ENCODE data around the gene ADCY5.

ADCY5 gene

GRCh38 chr3:123447749-123448517, 957 bp downstream of the ADCY5 start:
- no peak for TF ChIP-seq ZNF274 (IDR thresholded peaks at IDR 0.05; ENCODE audit: low read depth, low read length)
- peak overlapping the region; percentile 16; the same call in 1 of the 2 replicates for H3K4me3 ChIP-seq (ENCODE audit: low read length)

- no peak for TF ChIP-seq ZNF274 (IDR thresholded peaks at IDR 0.05; ENCODE audit: low read depth, low read length)
Observed at GRCh38 chr3:123447416-123447748, 1.5 kb downstream of the ADCY5 start.

DNA sequence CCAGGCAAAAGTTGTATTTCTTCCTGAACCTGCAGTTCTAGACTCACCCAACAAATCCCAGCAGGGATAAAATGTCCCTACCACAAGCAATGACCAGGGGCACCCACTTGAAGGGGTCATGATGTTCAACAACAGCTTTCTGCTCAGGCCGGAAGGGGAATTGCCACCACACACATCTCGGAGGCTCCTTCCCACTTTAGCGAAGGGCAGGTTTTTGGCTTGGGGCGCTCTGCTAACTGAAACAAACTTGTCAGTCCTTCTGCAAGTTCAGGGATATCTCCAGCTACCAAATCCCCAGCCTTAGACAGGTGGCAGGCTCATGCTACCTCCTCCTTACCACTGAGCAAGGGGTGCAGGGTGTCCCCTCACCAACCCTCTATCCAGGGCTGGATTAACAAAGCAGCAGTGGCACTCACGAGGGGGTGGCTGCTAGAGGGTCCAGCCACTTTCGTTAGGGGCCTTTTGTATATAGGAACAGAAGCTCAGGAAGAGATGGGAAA, 2.2 kb downstream of the ADCY5 start:
- H3K4me3 ChIP-seq (ENCODE audit: low read length), result no peak overlapping the region
- no peak for TF ChIP-seq ZNF274 (IDR thresholded peaks at IDR 0.05; ENCODE audit: low read depth, low read length)

More at GRCh38 chr3:123447416-123447748, 1.5 kb downstream of the ADCY5 start:
- no peak overlapping the region for H3K4me3 ChIP-seq (ENCODE audit: low read length)

GRCh38 chr3:123446210-123446609, 2.7 kb downstream of the ADCY5 start:
- no peak overlapping the region for H3K4me3 ChIP-seq (ENCODE audit: low read length)
- no peak for TF ChIP-seq ZNF274 (IDR thresholded peaks at IDR 0.05; ENCODE audit: low read depth, low read length)

DNA sequence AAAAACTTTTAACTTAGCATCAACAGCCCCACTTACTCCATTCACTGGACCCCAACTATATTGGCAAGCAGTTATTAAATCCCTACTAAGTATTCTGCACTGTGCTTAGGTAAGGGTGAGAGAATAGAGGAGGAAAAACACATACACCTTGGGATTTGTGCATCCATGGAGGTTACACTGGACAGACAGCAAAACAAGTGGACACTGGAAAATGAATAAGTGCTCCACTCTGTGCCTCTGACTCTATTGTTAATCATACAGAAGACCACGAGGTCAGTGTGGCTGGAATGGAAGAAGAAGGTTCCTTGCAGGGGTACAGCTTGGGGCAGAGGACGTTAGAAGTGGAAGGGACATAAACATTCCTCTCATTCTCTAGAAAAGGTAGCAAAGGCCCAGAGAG, 3.2 kb downstream of the ADCY5 start:
- TF ChIP-seq ZNF274 (IDR thresholded peaks at IDR 0.05; ENCODE audit: low read depth, low read length), result no peak
- no peak overlapping the region for H3K4me3 ChIP-seq (ENCODE audit: low read length)

- no peak for TF ChIP-seq ZNF274 (IDR thresholded peaks at IDR 0.05; ENCODE audit: low read depth, low read length)
- no peak overlapping the region for H3K4me3 ChIP-seq (ENCODE audit: low read length)
Observed at GRCh38 chr3:123444744-123445143, 4.1 kb downstream of the ADCY5 start.

DNA sequence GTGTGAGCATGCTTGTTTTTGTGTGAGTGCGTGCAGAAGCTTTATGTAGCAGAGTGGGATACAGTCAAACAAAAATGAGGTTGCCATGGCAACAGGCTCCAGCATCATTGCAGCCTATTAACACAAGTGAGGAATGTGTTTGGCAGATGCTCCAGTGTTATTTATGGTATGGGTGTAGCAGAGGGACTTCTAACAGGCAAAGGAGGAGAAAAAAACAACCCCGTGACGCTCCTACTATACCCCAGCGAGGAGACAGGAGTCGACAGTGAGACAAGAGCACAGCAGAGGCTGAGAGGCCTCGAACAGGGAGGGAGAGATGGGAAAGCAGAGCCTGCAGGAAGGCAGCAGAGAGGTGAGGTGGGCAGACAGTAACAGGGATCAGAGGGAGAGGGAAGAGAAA, 4.9 kb downstream of the ADCY5 start:
- no peak for TF ChIP-seq ZNF274 (IDR thresholded peaks at IDR 0.05; ENCODE audit: low read depth, low read length)
- H3K4me3 ChIP-seq (ENCODE audit: low read length), result no peak overlapping the region

GRCh38 chr3:123442908-123443307, 6.0 kb downstream of the ADCY5 start:
- H3K4me3 ChIP-seq (ENCODE audit: low read length), result no peak overlapping the region
- TF ChIP-seq ZNF274 (IDR thresholded peaks at IDR 0.05; ENCODE audit: low read depth, low read length), result no peak

- H3K4me3 ChIP-seq (ENCODE audit: low read length), result no peak overlapping the region
- TF ChIP-seq ZNF274 (IDR thresholded peaks at IDR 0.05; ENCODE audit: low read depth, low read length), result no peak
Observed at GRCh38 chr3:123442125-123442524, 6.8 kb downstream of the ADCY5 start.

GRCh38 chr3:123439806-123440580, 8.9 kb downstream of the ADCY5 start:
- TF ChIP-seq ZNF274 (IDR thresholded peaks at IDR 0.05; ENCODE audit: low read depth, low read length), result no peak
- no peak overlapping the region for H3K4me3 ChIP-seq (ENCODE audit: low read length)

DNA sequence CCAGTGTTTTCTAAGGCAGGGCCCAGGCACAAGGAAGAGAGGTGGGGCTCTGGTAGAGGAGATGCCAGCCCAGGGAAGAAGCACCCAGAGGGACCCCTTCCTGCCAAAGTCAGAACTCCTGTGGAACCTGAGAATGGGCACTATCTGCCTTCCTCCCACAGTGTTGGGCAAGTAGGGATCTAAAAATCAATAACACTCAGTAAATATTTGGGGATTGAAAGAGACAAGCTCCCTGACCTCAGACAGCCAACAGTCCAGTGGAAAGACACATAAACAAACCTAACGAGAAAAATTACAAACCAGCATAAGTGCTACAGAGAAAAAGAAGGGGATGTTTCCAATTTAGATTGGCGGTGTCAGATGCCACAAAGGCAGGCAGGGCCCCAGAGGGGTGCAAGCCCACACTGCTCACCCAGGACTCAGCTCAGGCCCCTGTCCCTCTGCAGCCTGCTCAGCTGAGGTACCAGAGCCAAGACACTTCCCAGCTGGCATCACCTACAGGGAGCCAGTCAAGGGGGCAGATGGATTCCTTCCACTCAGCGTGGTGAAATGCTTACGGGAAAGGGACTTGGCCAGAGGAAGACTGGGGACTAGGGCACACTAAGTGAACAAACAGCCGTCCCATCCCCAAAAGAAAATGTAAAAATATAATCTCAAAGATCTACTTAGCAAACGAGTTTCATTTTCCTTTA, 15.9 kb downstream of the ADCY5 start:
- no peak for TF ChIP-seq ZNF274 (IDR thresholded peaks at IDR 0.05; ENCODE audit: low read depth, low read length)
- H3K4me3 ChIP-seq (ENCODE audit: low read length), result no peak overlapping the region

- no peak overlapping the region for H3K4me3 ChIP-seq (ENCODE audit: low read length)
- no peak for TF ChIP-seq ZNF274 (IDR thresholded peaks at IDR 0.05; ENCODE audit: low read depth, low read length)
Observed at GRCh38 chr3:123431658-123432324, 17.1 kb downstream of the ADCY5 start.

DNA sequence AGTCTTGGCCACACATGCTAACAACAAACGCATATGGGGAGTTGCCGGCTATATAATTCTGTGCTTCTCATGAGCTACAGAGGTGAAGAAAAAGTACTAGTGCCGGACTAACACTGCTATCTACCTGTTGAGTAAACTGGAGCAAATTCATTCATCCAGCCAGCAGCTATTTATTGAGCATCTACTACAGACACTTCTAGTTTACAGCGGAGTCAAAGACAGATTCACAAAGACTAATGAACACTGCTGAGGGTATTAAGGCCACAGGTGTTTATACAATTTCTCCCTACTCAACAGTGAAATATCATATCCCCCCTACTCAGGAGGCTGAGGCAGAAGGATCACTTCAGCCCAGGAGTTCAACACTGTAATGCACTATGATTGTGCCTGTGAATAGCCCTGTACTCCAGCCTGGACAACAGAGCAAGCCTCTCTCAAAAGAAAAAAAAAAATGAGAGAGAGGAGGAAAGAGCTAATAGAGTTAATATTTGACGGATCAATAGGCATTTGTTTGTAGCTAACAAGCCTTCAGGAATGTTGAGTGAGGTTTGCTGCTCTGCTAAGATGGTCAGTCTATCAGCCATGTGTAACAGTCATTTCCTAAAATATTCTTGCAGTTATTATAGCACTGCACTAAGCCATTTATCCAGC, 17.8 kb downstream of the ADCY5 start:
- no peak for TF ChIP-seq ZNF274 (IDR thresholded peaks at IDR 0.05; ENCODE audit: low read depth, low read length)

More for the DNA sequence above, 17.8 kb downstream of the ADCY5 start:
- no peak overlapping the region for H3K4me3 ChIP-seq (ENCODE audit: low read length)

Data from GM08714 (cell line).